GM12873 (cell line): Measurements from ENCODE around the gene VAV1.

Experiments
- TF ChIP-seq, protein P1 (sequence below): IDR thresholded peaks from 2 replicates; pipeline ENCODE4 v1.5.1; 2012; ENCODE audit warnings: low read depth, mild to moderate bottlenecking, moderate library complexity, low read length, control low read depth; ENCODE audit not compliant: insufficient read depth; ENCODE audit errors: missing control alignments

VAV1 gene

DNA sequence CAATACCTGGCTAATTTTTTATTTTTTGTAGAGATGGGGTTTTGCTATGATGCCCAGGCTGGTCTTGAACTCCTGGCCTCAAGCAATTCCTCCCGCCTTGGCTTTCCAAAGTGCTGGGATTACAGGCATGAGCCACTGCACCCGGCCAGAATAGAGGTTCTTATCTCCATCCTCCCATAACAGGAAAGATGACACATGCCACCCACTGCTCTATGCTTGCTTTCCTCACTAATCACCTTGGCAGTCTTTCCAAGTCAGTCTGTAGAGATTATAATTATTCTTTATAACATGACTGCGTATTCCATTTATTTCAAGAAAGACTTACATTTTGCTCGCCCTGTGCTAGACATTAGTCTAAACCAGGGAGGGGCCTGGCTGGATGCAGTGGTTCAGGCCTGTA is 6.7 kb downstream of the VAV1 start:
- TF ChIP-seq, protein P1, sequence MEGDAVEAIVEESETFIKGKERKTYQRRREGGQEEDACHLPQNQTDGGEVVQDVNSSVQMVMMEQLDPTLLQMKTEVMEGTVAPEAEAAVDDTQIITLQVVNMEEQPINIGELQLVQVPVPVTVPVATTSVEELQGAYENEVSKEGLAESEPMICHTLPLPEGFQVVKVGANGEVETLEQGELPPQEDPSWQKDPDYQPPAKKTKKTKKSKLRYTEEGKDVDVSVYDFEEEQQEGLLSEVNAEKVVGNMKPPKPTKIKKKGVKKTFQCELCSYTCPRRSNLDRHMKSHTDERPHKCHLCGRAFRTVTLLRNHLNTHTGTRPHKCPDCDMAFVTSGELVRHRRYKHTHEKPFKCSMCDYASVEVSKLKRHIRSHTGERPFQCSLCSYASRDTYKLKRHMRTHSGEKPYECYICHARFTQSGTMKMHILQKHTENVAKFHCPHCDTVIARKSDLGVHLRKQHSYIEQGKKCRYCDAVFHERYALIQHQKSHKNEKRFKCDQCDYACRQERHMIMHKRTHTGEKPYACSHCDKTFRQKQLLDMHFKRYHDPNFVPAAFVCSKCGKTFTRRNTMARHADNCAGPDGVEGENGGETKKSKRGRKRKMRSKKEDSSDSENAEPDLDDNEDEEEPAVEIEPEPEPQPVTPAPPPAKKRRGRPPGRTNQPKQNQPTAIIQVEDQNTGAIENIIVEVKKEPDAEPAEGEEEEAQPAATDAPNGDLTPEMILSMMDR = no peak

DNA sequence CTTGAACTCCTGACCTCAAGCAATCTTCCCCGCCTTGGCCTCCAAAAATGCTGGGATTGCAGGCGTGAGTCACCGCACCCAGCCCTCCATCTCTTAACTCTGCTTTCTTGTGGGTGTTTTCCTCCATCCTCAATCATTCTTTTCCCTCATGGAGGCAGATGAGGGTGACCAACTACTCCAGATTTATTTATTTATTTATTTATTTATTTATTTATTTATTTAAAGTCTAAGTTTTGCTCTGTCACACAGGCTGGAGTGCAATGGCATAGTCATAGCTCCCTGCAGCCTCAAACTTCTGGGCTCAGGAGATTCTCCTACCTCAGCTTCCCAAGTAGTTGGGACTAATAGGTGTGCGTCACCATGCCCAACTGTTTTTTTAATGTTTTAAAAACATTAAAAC is 14.9 kb downstream of the VAV1 start:
- TF ChIP-seq, protein P1 = no peak

DNA sequence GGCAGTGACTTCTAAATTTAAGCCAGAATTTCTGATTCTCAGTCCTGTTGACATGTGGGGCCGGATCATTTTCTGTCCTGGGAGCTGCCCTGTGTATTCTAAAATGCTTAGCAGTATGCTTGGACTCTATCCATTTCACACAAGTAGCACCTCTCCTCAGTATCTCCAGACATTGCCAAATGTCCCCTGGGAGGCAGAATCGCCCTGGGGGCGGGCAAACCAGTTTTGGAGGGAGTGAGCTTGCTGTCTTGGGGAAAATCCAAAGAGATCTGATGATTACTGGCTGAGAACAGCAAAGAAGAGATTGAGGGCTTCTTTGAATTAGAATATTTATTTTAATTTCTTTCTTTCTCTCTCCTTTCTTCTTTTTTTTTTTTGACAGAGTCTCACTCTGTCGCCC is 16.4 kb downstream of the VAV1 start:
- TF ChIP-seq, protein P1 = no peak

DNA sequence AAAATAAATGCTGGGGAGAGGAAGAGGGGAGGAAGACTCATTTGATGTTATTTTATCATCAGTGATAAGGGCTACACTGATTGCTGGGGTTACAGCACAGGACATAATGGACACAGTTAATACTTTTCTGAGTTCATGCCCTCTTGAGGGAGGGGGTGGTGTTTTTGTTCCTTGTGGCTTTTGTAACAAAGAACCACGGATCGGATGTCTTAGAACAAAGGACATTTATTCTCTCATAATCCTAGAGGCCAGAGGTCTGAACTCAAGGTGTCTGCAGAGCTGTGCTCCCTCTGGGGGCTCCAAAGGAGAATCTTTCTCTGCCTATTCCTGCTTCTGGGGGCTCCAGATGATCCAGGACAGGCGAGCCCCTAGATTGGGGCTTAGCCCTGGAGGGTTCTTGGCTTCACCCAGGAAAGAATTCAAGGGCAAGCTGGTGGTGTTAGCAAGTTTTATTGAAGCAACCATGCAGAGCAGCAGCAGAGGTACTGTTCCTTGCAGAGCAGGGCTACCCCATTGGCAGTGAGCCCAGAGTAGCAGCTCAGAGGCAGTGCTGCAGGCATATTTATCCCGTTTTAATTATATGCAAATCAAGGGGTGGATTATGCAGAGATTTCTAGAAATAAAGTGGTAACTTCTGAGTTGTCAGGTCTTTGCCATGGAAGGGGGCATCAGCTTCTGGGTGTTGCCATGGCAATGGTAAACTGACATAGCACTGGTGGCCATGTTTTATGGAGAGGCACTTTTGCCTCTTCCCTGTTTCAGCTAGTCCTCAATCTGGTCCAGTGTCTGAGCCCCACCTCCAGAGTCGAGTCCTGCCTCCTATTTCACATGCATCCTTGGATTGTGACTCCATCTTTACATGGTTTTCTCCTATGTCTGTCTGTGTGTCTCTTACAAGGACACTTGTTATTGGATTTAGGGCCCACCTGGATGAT is 18.0 kb downstream of the VAV1 start:
- TF ChIP-seq, protein P1 = no peak

DNA sequence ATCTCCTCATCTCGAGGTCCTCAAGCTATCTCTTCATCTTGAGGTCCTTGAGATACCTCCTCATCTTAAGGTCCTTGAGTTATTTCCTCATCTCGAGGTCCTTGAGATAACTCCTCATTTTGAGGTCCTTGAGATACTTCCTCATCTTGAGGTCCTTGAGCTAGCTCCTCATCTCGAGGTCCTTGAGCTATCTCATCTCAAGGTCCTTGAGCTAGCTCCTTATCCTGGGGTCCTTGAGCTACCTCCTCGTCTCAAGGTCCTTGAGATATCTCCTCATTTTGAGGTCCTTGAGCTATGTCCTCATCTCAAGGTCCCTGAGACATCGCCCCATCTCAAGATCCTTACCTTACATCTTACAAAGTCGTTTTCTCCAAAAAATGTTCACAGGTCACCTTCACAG is 18.7 kb downstream of the VAV1 start:
- TF ChIP-seq, protein P1 = no peak

DNA sequence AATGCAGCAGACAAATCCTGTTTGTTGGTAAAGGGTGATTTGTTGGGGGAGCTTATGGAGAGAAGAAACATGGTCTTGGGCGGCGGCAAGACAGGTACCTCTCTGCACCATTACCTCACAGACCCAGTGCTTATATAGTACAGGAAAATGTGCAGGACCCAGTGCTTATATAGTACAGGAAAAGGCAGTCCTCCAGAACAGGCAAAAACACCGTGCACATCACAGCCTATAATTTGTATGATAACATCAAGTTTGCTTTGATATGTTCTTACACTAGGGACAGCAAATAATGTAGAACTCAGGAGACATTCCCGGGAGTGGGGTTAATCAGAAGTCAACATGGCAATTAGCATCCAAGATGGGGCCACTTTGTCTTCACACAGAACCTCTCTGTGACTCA is 20.9 kb downstream of the VAV1 start:
- TF ChIP-seq, protein P1 = no peak

DNA sequence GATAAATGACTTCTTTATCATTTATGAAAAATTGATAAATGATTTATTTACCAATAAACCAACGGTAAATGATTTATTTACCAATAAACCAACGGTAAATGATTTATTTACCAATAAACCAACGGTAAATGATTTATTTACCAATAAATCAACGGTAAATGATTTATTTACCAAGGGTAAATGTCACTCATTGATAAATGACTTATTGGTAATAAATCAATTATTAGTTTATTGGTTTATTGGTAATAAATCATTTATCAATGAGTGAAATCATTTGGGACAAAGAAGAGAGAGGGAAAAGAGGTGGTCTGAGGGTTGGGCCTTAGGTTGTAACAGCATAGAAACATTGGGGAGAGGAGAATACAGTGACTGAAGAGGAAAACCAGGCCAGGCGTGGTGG is 21.5 kb downstream of the VAV1 start:
- TF ChIP-seq, protein P1 = no peak
